GM12872 (cell line): ENCODE results near the gene ADGRL3.

Experiments
- TF ChIP-seq, protein P1 (sequence below): IDR thresholded peaks from 3 replicates; pipeline ENCODE4 v1.5.1; 2011; ENCODE audit warnings: low read depth, mild to moderate bottlenecking, low read length, moderate library complexity; ENCODE audit not compliant: insufficient read depth

ADGRL3 gene

DNA sequence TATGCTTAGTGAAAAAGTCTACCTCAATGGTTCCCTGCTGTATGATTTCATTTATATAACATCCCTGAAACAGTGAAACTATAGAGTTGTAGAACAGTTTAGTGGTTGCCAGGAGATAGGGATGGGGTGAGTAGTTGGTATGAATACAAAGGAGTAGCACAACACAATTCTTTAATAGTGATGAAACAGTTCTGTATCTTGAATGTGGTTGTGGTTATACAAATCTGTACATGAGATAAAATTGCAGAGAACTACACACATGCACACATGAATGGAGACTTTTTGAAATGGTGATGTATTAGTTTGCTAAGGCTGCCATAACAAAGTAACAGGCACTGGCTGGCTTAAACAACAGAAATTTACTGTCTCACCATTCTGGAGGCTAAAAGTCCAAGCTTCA, 677.1 kb downstream of the ADGRL3 start:
- TF ChIP-seq, protein P1, sequence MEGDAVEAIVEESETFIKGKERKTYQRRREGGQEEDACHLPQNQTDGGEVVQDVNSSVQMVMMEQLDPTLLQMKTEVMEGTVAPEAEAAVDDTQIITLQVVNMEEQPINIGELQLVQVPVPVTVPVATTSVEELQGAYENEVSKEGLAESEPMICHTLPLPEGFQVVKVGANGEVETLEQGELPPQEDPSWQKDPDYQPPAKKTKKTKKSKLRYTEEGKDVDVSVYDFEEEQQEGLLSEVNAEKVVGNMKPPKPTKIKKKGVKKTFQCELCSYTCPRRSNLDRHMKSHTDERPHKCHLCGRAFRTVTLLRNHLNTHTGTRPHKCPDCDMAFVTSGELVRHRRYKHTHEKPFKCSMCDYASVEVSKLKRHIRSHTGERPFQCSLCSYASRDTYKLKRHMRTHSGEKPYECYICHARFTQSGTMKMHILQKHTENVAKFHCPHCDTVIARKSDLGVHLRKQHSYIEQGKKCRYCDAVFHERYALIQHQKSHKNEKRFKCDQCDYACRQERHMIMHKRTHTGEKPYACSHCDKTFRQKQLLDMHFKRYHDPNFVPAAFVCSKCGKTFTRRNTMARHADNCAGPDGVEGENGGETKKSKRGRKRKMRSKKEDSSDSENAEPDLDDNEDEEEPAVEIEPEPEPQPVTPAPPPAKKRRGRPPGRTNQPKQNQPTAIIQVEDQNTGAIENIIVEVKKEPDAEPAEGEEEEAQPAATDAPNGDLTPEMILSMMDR, result no peak

DNA sequence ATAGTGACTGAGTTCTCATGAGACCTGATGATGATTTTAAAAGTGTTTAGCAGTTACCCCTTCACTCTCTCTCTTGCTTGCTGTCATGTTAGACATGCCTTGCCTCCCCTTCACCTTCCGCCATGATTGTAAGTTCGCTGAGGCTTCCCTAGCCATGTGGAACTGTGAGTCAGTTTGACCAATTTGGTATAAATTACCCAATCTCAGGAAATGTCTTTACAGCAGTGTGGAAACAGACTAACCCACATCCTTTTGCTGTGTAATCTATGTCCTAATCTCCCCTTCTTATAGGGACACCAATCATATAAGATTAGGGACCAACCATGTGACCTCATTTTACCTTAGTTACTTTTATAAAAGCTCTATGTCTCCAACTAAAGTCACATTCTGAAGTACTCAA, 677.8 kb downstream of the ADGRL3 start:
- TF ChIP-seq, protein P1, result no peak

DNA sequence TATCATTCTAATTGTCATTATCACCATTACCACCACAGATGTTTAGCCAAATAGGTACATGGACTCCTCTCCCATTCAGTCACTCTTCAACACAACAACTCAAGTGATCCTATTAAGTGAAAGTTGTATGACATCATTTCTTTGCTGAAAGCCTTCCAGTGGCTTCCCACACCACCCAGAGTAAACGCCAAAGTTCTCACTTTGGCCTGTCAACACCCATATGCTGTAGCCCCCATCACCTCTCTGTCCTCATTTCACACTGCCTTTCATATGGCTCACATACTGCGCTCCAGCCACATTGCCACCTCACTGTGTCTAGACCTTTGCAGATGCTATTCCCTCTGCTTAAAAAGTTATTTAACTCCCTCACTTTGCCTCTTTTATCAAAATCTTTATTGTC, 682.3 kb downstream of the ADGRL3 start:
- TF ChIP-seq, protein P1, result no peak

DNA sequence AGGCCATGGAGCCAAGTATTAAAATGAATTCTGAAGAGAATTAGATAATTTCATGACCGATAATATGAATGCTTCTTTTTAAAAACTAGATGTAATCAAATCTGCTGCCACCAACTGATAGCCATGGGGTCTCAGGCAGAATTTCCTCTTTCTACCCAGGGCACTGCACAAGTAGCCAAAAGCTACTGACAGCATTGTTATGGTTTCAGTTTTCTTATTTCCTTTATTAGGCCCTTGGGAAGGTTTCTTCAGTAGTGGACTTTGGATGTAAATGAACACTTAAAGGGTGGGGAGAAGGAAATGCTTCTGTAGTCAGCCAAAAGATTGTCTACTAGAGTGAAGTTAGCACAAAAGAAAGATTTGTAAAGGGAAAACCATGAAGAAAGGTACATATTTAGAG, 686.0 kb downstream of the ADGRL3 start:
- TF ChIP-seq, protein P1, result no peak

DNA sequence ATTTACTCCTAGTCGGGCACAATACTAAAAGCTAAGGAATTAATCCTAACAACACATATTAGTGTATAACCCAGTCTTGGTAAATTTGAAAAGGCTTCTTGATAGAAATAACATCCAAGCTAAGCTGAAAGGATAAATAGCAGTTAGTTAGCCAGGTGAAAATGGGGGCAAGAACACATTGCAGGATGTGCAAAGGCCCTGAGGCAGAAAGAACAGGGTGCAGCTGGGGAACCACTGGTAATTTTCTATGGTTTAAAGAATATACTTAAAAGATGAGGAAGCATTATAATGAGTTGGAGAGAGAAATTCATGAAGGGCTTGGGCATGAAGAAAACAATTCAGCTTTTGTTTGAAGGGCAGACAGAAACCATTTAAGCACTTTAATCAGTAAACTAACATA, 689.0 kb downstream of the ADGRL3 start:
- TF ChIP-seq, protein P1, result no peak

DNA sequence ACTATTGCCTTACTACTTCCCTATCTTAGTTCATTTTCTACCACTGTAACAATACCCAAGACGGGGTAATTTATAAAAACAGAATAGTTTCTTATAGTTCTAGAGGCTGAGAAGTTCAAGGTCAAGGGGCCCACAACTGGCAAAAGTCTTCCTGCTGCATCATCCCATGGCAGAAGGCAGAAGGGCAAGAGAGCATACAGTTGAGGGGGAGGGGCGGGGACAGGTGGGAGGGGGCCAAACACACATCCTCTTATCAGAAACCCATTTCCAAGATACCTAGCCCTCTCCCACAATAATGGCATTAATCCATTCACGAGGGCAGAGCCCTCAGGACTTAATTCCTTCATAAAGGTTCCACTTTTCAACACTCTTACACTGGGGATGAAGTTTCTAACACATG, 690.2 kb downstream of the ADGRL3 start:
- TF ChIP-seq, protein P1, result no peak

DNA sequence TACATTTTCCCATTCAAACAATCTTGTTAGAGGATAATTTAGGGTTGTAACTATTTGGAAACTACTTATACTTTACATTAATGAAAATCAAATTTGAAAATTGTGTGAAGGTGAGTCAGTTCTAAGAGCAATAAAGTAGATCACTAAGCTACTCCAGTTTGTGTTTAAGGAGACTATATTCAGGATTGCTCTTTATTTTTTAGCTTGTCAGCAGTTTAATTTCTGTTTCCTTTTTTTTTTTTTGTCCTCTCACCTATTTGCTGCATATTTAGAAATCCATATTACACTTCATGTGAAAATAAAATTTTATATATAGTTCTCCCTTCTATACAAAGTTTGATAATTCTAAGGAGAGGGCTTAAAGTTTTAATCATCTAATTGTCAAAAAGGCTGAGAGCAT, 691.8 kb downstream of the ADGRL3 start:
- TF ChIP-seq, protein P1, result no peak

DNA sequence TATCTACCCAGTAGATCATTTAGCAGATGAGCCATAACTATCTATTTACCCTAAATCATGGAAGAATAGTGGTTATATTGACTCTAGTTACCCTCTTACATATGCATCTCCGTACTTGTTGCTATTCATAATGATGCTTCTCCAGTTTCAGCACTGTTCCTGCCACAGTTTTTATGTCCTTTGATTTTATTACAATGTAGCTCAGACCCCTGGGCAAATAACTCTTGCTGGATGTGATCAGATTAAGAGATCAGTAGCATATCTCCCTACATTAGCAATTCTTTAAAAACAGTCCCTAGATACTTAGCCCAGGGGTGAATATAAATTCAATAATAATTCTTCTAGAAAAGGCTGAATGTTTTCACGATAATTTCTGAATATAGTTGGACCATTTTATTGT, 696.5 kb downstream of the ADGRL3 start:
- TF ChIP-seq, protein P1, result no peak
